PC-3 (cell line): Measurements from ENCODE around the gene SMIM28. TPM values are rescaled to one million over a fixed set of nuclear protein-coding genes. Genes with fewer than 3 reads are reported as not detected.

Source experiments
- ATAC-seq: fragments of 200-7000 bp; cut with Tn5 transposase; 2 replicates; pipeline ENCODE4 v1.9.1; 2020; ENCODE audit warnings: mild to moderate bottlenecking, moderate library complexity
- BruUV-seq: library from RNA; stranded (reverse); fragments of 400-500 nt; replicated peaks from 2 replicates; lab custom pipeline; 2021; lab: Mats Ljungman, UMichigan
- CTCF ChIA-PET: fragments of 300-600 bp; sonication (Branson Sonifier 250); formaldehyde crosslinking; loops from one replicate; lab custom pipeline; 2022; ENCODE audit warnings: antibody characterized with exemption; lab: Charles Lee
- POLR2A ChIA-PET: fragments of 300-600 bp; sonication (Branson Sonifier 250); formaldehyde crosslinking; loops from one replicate; lab custom pipeline; 2022; ENCODE audit warnings: antibody characterized with exemption; ENCODE audit not compliant: unreplicated experiment; lab: Charles Lee
- DNase-seq: peaks from one replicate; pipeline ENCODE4 v3.0.0-alpha.2; 2015
- H2AFZ ChIP-seq: fragments of 300-600 bp; sonication (generic); 2 replicates; pipeline ENCODE4 v1.6.0; 2016; ENCODE audit warnings: antibody characterized with exemption, low read length
- H3F3A ChIP-seq: fragments of 300-600 bp; sonication (generic); one replicate; pipeline ENCODE4 v1.6.0; 2017; ENCODE audit warnings: antibody characterized with exemption, low read length, control low read depth, mild to moderate bottlenecking; ENCODE audit not compliant: unreplicated experiment
- H3K27ac ChIP-seq: fragments of 300-600 bp; sonication (generic); 2 replicates; pipeline ENCODE4 v1.5.1; 2016; ENCODE audit warnings: mild to moderate bottlenecking, low read length
- H3K27me3 ChIP-seq: fragments of 300-600 bp; sonication (generic); 2 replicates; pipeline ENCODE4 v1.6.1; 2016; ENCODE audit warnings: low read length, mixed read lengths
- H3K36me3 ChIP-seq: fragments of 300-600 bp; sonication (generic); 2 replicates; pipeline ENCODE4 v1.6.1; 2016; ENCODE audit warnings: low read depth, mixed run types, low read length, mixed read lengths
- H3K4me1 ChIP-seq: fragments of 300-600 bp; sonication (generic); 2 replicates; pipeline ENCODE4 v1.5.1; 2016; ENCODE audit warnings: low read length; ENCODE audit not compliant: insufficient read depth
- H3K4me2 ChIP-seq: fragments of 300-600 bp; sonication (generic); 2 replicates; pipeline ENCODE4 v1.6.0; 2016; ENCODE audit warnings: low read length
- H3K4me3 ChIP-seq: fragments of 300-600 bp; sonication (generic); 2 replicates; pipeline ENCODE4 v1.5.1; 2016; ENCODE audit warnings: mild to moderate bottlenecking, low read length, mixed read lengths
- H3K79me2 ChIP-seq: fragments of 300-600 bp; sonication (generic); 2 replicates; pipeline ENCODE4 v1.6.1; 2017; ENCODE audit warnings: low read length, mixed read lengths
- H3K9ac ChIP-seq: fragments of 300-600 bp; sonication (generic); 2 replicates; pipeline ENCODE4 v1.6.0; 2016; ENCODE audit warnings: mild to moderate bottlenecking, low read length
- H3K9me2 ChIP-seq: fragments of 300-600 bp; sonication (generic); replicated peaks from 2 replicates; pipeline ENCODE4 v1.6.1; 2016; ENCODE audit warnings: mixed run types, low read length, mixed read lengths
- H3K9me3 ChIP-seq: fragments of 300-600 bp; sonication (generic); 2 replicates; pipeline ENCODE4 v1.6.1; 2016; ENCODE audit warnings: low read length, mixed read lengths
- H4K20me1 ChIP-seq: fragments of 300-600 bp; sonication (generic); 2 replicates; pipeline ENCODE4 v1.6.1; 2016; ENCODE audit warnings: low read length, mixed read lengths
- EZH2 ChIP-seq: fragments of 300-600 bp; sonication (generic); IDR thresholded peaks from one replicate; pipeline ENCODE4 v1.6.1; 2017; ENCODE audit warnings: antibody characterized with exemption, mild to moderate bottlenecking, low read length; ENCODE audit not compliant: unreplicated experiment
- EZH2phosphoT487 ChIP-seq: fragments of 300-600 bp; sonication (generic); IDR thresholded peaks from 2 replicates; pipeline ENCODE4 v1.6.1; 2018; ENCODE audit warnings: mild to moderate bottlenecking, antibody characterized with exemption, low read length, borderline replicate concordance
- intact Hi-C: fragments of 100-400 bp; cut with micrococcal nuclease; formaldehyde crosslinking; loops from 2 replicates; pipeline ENCODE4 v1.9.0; 2023
- total RNA-seq: library from RNA; depleted of rRNA; stranded (reverse); fragments of >200 nt; gene quantifications from 2 replicates; pipeline ENCODE4 v1.2.3, GENCODE V29; 2014
- TF ChIP-seq, protein P1 (sequence below): fragments of 300-600 bp; sonication (generic); conservative IDR thresholded peaks from 2 replicates; pipeline ENCODE4 v1.5.1; 2017; ENCODE audit warnings: antibody characterized with exemption, low read depth, mild to moderate bottlenecking, low read length

Gene SMIM28
- total RNA-seq, 1 experiment from 2014 or later, result not detected

DNA sequence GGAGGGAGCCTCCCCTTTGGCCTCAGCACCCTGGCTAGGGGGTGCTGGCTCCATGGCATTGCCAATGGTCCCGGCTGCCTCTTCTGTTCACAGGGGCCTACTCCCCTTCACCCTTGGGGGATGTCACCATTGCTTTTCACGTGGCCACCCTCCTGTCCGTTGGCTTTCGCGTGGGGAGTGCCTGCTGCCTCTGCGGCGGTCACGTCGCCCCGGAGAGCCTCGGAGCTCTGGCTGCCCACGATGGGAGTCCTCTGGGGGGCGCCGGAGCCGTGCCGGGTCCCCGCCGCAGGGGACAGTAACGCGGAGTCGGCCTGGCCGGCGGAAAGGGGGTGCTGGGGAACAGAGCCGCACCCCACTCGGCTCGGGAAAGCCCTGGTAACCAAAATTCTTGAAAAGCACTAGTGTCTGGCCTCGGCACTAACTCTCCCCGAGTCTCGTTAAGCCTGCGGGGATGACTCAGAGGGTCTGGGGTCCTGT is 25.7 kb downstream of the SMIM28 start:
- Histone ChIP-seq H3K27me3 (no peaks in the 10 kb centered on the region), H4K20me1 (no peaks in the 10 kb centered on the region), H3K9me2 (no peaks in the 10 kb centered on the region), H3K27ac (peak overlapping the region; percentile 45), H3K9me3 (no peaks in the 10 kb centered on the region), H3K4me2 (peak overlapping the region; percentile 90), H3K4me1 (peaks cover 20% of the 10 kb centered on the region; the same call in 1 of the 2 replicates), H3K9ac (peak overlapping the region; percentile 92), H3K4me3 (peak overlapping the region; percentile 95), H3K36me3 (peaks cover 18% of the 10 kb centered on the region), H3F3A (no peaks in the 10 kb centered on the region), H3K79me2 (peaks cover 10% of the 10 kb centered on the region), H2AFZ (peak overlapping the region; percentile 98)
- TF ChIP-seq EZH2phosphoT487, result no peak
- no peak for TF ChIP-seq EZH2
- TF ChIP-seq, protein P1, sequence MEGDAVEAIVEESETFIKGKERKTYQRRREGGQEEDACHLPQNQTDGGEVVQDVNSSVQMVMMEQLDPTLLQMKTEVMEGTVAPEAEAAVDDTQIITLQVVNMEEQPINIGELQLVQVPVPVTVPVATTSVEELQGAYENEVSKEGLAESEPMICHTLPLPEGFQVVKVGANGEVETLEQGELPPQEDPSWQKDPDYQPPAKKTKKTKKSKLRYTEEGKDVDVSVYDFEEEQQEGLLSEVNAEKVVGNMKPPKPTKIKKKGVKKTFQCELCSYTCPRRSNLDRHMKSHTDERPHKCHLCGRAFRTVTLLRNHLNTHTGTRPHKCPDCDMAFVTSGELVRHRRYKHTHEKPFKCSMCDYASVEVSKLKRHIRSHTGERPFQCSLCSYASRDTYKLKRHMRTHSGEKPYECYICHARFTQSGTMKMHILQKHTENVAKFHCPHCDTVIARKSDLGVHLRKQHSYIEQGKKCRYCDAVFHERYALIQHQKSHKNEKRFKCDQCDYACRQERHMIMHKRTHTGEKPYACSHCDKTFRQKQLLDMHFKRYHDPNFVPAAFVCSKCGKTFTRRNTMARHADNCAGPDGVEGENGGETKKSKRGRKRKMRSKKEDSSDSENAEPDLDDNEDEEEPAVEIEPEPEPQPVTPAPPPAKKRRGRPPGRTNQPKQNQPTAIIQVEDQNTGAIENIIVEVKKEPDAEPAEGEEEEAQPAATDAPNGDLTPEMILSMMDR, result peak; percentile 34
- ATAC-seq, result peak; percentile 6
- intact Hi-C loops, result loop anchor here (5.0 kb wide), 1 partner anchor 241 kb away; the partner anchor contains the start of gene ARFGEF3
- POLR2A ChIA-PET, result no interaction called here
- CTCF ChIA-PET, result interaction anchor here (0.5 kb wide), 1 partner anchor 53 kb away, joined by 3 read pairs; no protein-coding TSS in a partner anchor
- TSS peak; percentile 88 for BruUV-seq
- DNase-seq, result no peak

DNA sequence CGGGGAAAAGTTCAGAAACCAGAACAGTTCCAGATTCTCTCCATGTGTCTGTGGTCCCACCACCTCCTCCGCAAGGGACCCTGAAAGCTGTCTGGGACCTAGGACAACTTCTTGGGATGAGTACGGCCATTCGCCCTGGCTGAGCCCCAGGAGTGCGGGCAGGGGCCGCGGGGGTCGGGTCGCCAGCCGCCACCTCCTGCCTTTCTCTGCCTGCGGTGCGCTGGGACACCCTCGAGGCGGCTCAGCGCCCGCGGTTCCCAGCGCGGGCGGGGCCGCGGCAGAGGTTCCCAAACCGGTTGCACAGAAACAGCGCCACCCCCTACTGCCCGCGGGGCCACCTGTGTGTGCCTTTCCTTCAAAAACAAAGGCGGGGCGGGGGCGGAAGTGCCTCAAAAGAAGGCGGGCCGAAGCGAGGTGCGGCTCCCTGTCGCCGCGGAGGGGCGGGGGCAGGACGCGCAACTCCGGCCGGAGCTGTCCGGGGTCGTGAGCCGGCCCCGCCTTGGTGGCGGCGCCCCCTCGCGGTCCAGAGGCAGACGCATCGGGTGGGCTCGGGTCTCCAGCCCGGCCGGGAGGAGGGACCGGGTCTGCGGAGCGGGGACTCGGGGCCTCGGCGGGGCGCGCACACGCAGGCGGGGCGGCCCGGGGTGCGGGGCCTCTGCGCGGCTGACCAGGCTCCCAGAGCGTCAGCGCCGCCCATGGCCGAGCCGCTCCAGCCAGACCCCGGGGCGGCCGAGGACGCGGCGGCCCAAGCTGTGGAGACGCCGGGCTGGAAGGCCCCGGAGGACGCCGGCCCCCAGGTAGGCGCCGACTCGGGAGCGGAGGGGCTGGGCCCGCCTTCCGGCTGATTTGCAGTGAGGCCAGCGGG is 26.3 kb downstream of the SMIM28 start, which contains the start of gene HEBP2:
Gene HEBP2 (plus strand): TSS at position 423 of the 865 bp plus-strand sequence. CDS start 273 bp downstream, at position 696.
- intact Hi-C loops, result loop anchor here (5.0 kb wide), 1 partner anchor 242 kb away; the partner anchor contains the start of gene ARFGEF3
- H4K20me1 ChIP-seq, result no peaks in the 10 kb centered on the region
- ChIA-PET CTCF (no interaction called here), POLR2A (no interaction called here)
- peak; percentile 85 for ATAC-seq
- H3F3A ChIP-seq, result no peaks in the 10 kb centered on the region
- peaks cover 10% of the 10 kb centered on the region for H3K79me2 ChIP-seq
- no TSS peak for BruUV-seq
- peak within 1 kb of the TSS; percentile 95 for H3K4me3 ChIP-seq
- H3K4me1 ChIP-seq, result peaks cover 20% of the 10 kb centered on the region; the same call in 1 of the 2 replicates
- peak within 1 kb of the TSS; percentile 45 for H3K27ac ChIP-seq
- H3K36me3 ChIP-seq, result peaks cover 22% of the 10 kb centered on the region
- H2AFZ ChIP-seq, result peak within 1 kb of the TSS; percentile 98
- H3K9me2 ChIP-seq, result no peaks in the 10 kb centered on the region
- TF ChIP-seq EZH2phosphoT487, result no peak
- TF ChIP-seq, protein P1, result peak; percentile 47; the same call in 1 of the 2 replicates
- H3K27me3 ChIP-seq, result no peaks in the 10 kb centered on the region
- peak within 1 kb of the TSS; percentile 90 for H3K4me2 ChIP-seq
- H3K9ac ChIP-seq, result peak within 1 kb of the TSS; percentile 92
- H3K9me3 ChIP-seq, result no peaks in the 10 kb centered on the region
- peak; percentile 89 for DNase-seq
